HG03378 (cell line): Measurements from ENCODE around the gene PYGM.
"Not testable (repeated sequence)": the region's sequence is repeated elsewhere in the genome, so short reads cannot be mapped to it uniquely, and the experiment has no call there.

Experiments used
- ATAC-seq: cut with Tn5 transposase; IDR thresholded peaks from one replicate; pipeline ENCODE4 v1.9.1; 2021; ENCODE audit warnings: mild to moderate bottlenecking, moderate library complexity; ENCODE audit not compliant: unreplicated experiment

The PYGM gene

GRCh38 chr11:64720167-64720566, 39.6 kb downstream of the PYGM start:
- ATAC-seq, result no peak

- no peak for ATAC-seq
Measured at GRCh38 chr11:64719406-64719805, 40.4 kb downstream of the PYGM start.

GRCh38 chr11:64718780-64719124, 41.0 kb downstream of the PYGM start:
- no peak for ATAC-seq

- no peak for ATAC-seq
Measured at GRCh38 chr11:64718084-64718779, 41.5 kb downstream of the PYGM start.

- ATAC-seq, result no peak
Measured at GRCh38 chr11:64717268-64717578, 42.6 kb downstream of the PYGM start.

- no peak for ATAC-seq
Measured at GRCh38 chr11:64716473-64717267, 43.1 kb downstream of the PYGM start.

GRCh38 chr11:64715756-64716472, 43.9 kb downstream of the PYGM start:
- ATAC-seq, result no peak

GRCh38 chr11:64715110-64715509, 44.7 kb downstream of the PYGM start:
- no peak for ATAC-seq

- no peak for ATAC-seq
Measured at GRCh38 chr11:64714666-64715065, 45.1 kb downstream of the PYGM start.

GRCh38 chr11:64713781-64714363, 45.9 kb downstream of the PYGM start:
- no peak for ATAC-seq

GRCh38 chr11:64713016-64713707, 46.6 kb downstream of the PYGM start:
- ATAC-seq, result no peak

- no peak for ATAC-seq
Measured at GRCh38 chr11:64712430-64713015, 47.3 kb downstream of the PYGM start.

- no peak for ATAC-seq
Measured at GRCh38 chr11:64711956-64712362, 47.8 kb downstream of the PYGM start.

GRCh38 chr11:64711138-64711955, 48.4 kb downstream of the PYGM start:
- ATAC-seq, result no peak

- ATAC-seq, result no peak
Measured at GRCh38 chr11:64710418-64711137, 49.2 kb downstream of the PYGM start.

- no peak for ATAC-seq
Measured at GRCh38 chr11:64705501-64705900, 54.3 kb downstream of the PYGM start.

GRCh38 chr11:64703048-64703447, 56.7 kb downstream of the PYGM start:
- ATAC-seq, result no peak

GRCh38 chr11:64701956-64702355, 57.8 kb downstream of the PYGM start:
- ATAC-seq, result not testable (repeated sequence)

- no peak for ATAC-seq
Measured at GRCh38 chr11:64698427-64698826, 61.3 kb downstream of the PYGM start.
